Measurements from ENCODE around the gene DLG2.

DNA sequence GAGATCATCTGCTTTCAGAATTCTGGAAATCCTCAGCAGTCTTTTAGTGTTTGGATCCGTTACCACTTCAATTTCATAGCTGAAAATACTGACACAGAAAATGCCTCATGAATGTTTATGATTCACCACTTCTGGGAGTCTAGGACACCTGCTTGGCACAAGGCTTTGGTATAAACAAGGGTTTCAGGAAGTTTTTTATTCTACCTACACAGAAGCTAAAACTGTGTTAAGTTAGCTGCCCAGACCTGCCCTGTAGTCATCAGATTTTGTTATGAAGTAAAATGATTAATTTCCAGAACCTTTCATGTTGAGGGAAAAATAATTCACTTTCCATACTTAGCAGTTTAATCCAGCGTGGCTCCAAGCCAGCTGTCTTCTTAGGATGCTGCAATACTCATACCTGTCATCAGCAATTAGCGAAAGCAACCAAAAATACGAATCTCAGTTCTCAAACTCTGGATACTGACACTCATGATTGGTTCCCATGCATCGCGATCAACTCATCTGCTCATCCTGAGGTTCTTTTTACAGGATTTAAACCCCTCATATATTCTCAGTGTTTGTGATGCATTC is 1882.4 kb downstream of the DLG2 start:
- TF ChIP-seq, protein P1, sequence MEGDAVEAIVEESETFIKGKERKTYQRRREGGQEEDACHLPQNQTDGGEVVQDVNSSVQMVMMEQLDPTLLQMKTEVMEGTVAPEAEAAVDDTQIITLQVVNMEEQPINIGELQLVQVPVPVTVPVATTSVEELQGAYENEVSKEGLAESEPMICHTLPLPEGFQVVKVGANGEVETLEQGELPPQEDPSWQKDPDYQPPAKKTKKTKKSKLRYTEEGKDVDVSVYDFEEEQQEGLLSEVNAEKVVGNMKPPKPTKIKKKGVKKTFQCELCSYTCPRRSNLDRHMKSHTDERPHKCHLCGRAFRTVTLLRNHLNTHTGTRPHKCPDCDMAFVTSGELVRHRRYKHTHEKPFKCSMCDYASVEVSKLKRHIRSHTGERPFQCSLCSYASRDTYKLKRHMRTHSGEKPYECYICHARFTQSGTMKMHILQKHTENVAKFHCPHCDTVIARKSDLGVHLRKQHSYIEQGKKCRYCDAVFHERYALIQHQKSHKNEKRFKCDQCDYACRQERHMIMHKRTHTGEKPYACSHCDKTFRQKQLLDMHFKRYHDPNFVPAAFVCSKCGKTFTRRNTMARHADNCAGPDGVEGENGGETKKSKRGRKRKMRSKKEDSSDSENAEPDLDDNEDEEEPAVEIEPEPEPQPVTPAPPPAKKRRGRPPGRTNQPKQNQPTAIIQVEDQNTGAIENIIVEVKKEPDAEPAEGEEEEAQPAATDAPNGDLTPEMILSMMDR (IDR thresholded peaks at IDR 0.05): no peak
- TF ChIP-seq POLR2A (IDR thresholded peaks at IDR 0.05): no peak

Data from sigmoid colon (tissue), 3 donors.